Superior temporal gyrus (tissue), 1 donor: ENCODE measurements around the gene NKIRAS2.

Experiments used
- DNase-seq: peaks from one replicate; pipeline ENCODE4 v3.0.0-alpha.2; 2016; ENCODE audit errors: extremely low spot score

Gene NKIRAS2

DNA sequence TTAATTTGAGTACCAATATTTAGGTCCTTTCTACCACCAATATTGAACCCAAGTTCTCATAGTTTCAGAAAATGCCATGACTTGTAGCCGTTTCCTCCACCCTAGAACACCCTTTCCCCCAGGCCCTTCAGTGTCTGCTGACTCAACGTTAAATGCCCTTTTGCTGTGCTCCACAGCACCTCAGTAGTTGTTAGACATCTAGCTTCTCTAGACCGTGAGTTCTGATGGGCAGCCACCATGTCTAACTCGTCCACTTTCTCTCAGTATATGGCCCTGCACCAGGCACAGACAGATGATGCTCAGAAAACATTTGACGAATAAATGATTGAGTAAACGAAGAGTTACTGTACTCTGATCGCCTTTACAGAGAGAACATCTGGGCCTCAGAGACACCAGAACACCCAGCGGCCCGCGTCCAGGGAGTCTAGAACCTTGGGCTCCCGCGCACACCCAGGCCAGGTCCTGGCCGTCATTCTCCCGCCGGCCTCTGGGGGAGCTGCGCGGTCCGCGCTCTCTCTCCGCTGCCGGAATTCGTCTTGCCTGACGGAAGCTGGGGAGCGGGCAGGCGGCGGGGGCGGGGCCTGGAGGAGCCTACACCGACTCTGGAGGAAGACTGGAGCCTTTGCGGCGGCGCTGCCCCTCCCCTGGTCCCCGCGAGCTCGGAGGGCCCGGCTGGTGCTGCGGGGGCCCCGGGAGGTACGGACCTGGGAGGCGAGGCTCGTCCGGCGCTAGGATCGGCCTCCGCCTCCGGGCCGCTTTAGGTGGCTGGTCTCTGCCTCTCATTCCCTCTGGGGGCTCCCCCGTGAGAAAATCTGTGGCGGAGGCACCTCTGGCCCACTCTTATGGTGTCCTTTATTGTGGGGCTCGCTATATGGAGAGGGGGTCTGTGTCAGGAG, at the start of gene NKIRAS2:
NKIRAS2 (plus strand) TSS at position 582 of the 896 bp plus-strand sequence. CDS start 1,488 bp downstream, outside the sequence.
- DNase-seq, result peak; percentile 80

DNA sequence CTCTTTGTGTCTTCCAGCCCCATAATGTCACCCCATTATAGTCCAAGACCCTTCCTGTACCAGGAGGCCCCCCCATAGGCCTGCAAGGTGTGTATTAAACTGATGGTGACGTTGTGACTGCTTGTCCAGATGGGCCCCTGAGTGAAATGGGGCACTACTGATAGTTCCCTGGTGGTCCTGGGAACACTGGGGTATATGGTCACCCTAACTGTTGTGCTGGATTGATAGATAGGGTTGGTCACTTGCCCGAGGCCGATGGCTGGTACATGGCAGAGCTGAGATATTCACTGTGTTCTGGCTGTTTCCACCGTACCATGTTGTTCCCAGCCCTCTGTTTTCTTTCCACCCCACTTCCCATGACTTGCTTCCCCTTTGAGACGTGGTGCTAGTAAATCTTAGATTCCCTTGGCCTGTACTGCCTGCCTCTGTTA, 49.0 kb upstream of the NKIRAS2 start:
- DNase-seq, result peak; percentile 16

- DNase-seq, result no peak
These were observed 48.0 kb upstream of the NKIRAS2 start for GRCh38 chr17:41971721-41972523.

- DNase-seq, result peak; percentile 13
These were observed 47.1 kb upstream of the NKIRAS2 start for GRCh38 chr17:41972571-41973407.

DNA sequence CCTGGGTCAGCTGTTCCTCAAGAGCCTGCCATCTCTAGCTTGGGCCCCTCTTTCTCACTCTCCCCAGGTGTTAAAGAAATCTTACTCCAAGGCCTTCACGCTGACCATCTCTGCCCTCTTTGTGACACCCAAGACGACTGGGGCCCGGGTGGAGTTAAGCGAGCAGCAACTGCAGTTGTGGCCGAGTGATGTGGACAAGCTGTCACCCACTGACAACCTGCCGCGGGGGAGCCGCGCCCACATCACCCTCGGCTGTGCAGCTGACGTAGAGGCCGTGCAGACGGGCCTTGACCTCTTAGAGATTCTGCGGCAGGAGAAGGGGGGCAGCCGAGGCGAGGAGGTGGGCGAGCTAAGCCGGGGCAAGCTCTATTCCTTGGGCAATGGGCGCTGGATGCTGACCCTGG, 46.5 kb upstream of the NKIRAS2 start:
- peak; percentile 10 for DNase-seq

DNA sequence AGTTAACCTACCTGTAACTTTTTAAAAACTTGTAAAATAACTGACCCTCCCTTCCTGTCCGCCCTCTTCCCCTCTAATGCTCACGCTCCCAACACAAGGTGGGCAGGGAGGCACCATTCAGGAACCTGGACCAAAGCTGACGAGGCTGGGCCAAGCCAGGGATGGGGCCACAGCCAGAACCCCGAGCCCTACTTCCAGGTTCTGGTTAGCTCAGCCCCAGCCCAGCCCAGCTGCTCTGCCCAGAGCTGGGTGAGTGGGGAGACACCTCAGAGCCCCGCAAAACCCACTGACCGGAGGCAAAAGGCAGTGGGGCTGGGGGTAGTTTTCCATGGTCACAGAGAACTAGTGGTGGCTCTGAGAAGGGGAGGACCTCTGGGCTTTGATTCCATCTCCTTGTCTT, 45.9 kb upstream of the NKIRAS2 start:
- peak; percentile 7 for DNase-seq

DNA sequence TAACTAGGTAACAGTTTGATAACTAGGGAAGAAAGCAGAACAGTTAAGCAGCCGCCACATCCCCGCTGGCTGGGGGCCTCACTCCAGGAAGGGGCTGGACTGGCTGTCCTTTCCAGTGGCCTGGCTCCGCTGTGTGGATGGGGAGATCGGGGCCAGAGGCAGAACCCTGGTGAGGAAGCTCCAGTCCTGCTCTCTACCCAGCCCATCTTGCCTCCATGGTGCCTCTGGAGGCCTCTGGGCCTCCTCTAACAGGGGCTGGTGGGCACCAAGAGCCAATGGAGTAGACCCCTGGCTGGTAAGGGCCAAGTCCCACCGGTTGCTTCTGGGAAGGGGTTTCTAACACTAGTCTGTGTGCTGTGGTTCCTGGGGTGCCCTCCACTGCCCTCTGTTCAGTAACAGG, 45.2 kb upstream of the NKIRAS2 start:
- no peak for DNase-seq

GRCh38 chr17:41975099-41976083, 44.5 kb upstream of the NKIRAS2 start:
- DNase-seq, result peak; percentile 87

GRCh38 chr17:41976142-41976768, 43.6 kb upstream of the NKIRAS2 start:
- DNase-seq, result peak; percentile 37

DNA sequence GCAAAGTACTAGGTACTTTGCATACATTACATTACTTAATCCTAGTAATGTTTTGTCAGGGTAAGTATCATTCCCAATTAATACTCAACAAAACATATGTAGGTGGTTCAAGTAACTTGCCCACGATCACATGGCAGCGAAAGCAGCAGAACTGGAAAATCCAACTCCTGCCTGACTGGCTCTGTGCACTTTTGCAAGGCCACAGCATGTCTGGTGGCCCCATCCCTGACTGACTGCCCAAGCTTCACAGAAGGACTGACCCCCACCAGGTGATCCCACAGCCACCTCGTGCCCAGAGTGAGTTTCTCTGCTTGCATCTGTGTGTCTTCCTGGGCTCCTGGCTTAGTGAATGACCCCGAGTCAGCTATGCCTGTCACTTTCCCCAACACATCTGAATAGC, 41.9 kb upstream of the NKIRAS2 start:
- no peak for DNase-seq

- no peak for DNase-seq
These were observed 37.7 kb upstream of the NKIRAS2 start for GRCh38 chr17:41982026-41982760.

GRCh38 chr17:41984454-41984853, 35.4 kb upstream of the NKIRAS2 start:
- DNase-seq, result no peak

- no peak for DNase-seq
These were observed 34.0 kb upstream of the NKIRAS2 start for GRCh38 chr17:41985919-41986318.

GRCh38 chr17:41986634-41987033, 33.3 kb upstream of the NKIRAS2 start:
- peak; percentile 61 for DNase-seq

GRCh38 chr17:41987642-41988041, 32.2 kb upstream of the NKIRAS2 start:
- no peak for DNase-seq

DNA sequence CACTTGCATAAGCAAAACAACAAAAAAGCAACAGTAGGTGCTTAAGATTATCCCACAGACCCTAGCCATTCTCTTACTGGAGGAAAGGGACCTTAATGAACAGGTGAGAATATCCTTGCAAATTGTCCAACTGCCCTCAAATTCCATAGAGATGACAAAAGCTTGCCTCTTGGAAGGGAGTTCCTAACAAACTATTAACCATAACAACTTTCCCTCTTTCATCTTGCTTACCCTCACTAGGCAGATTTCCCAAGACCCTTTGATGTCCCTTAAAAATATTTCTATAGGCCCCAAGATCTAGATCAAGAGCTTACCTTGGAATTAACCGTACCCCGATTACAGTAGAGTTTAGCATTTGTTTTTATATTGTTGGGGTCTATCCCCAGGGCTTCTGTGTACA, 31.5 kb upstream of the NKIRAS2 start:
- no peak for DNase-seq

DNA sequence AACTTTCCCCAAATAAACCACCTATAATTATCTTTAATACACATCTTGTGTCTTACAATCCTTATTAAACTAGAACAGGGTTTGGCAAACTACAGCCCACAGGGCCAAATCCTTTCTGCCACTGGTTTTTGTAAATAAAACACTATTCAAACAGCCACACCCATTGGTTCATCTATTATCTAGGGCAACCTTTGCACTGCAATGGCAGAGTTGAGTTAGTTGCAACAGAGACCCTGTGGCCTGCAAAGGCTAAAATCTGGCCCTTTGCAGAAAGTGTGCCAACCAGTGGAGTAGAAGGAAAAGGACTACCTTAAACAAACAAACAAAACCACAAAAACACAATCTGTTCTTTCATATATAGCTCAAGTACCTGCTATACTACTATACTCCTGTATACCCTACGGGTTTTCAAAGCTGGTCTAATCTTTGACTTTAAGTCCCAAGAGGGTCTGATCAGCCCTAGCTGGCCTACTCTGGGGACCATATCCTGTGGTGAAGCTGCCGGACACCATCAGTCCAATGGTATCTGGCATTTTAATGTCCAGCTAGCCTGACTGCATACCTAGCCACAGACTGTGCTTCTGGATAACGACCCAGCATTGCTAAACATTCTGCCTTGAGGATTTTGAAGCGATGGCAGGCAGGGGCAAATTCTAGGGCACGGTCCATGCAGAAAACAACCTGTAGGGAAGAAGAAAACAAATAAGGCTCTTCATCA, 30.0 kb upstream of the NKIRAS2 start:
- DNase-seq, result no peak

- peak; percentile 90 for DNase-seq
These were observed 27.3 kb upstream of the NKIRAS2 start for GRCh38 chr17:41992576-41992975.

DNA sequence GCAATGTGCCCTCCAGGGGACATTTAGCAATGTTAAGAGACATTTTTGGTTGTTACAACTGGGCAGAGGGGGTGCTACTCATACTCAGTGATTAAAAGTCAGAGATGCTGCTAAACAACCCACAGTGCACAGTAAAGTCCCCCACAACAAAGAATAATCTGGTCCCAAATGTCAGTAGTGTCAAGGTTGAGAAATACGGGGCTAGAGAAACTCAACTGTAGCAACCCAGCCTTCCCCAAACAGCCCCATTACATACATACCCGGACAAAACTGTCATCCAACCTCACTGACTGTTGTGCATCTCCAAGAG, 23.1 kb upstream of the NKIRAS2 start:
- no peak for DNase-seq
